Stimulated activated CD8-positive, alpha-beta memory T cell treated with anti-CD3 and anti-CD28 coated beads, Interleukin-15, amount 100 ng/mL, for 4 hours (primary cell): ENCODE results near the gene MYLIP.

Source experiments
- DNase-seq, 2 donors: peaks; one replicate each; pipeline ENCODE4 v3.0.0-alpha.2; 2020; ENCODE audit warnings: low read depth in 2 of 2

The MYLIP gene

DNA sequence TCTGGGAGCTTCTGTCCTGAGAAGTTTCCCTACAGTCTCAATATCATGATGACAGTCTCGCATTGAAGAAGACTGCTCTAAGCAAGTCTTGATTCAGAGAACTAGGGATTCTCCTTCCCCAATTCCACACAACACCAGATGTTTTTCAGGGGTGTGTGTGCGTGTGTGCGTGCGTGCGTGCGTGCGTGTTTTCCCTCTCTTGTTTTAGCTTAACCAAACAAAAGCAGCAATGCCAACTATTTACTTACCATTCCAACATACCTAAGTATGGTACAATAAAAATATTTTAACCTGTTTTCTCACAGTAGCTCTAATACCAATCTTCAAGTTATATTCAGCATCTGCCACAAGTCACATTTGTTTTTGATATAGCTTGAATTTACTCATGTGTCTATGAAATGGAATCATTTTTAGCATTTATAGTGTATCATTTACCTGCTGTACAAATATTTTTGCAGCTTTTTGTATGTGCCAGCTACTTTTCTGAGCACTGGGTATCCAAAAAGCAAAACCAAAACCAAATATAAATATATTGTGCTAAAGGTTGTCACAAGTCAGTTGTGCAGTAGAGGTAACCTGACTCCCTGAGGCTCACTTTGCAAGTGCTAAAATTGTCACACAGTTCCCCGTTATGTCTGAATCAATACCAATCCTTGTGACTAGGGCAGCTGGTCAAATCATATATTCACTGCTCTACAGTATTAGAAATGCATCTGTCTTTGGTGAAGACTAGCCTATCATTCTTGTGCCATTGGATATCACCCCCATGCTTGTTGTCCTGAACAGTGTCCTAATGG, 21.7 kb upstream of the MYLIP start:
- DNase-seq: no peak

DNA sequence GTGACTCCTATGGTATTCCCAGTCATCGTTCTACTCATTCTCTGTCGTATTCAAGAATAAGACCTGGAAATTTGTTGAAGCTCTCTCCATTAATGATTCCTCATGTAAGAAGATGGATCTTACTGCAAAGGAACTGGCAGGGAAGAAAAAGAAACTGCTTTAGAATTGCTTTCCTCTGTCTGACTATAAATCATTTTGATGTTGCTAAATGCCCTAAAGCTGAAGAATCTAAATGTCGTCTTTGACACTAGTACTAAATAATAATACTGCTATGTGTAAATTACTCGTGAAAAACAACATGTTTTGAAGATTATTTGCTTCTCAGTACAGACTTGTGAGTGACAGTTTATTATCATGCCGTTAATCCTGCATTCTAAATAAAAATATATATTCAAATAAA, 20.5 kb upstream of the MYLIP start:
- no peak for DNase-seq

DNA sequence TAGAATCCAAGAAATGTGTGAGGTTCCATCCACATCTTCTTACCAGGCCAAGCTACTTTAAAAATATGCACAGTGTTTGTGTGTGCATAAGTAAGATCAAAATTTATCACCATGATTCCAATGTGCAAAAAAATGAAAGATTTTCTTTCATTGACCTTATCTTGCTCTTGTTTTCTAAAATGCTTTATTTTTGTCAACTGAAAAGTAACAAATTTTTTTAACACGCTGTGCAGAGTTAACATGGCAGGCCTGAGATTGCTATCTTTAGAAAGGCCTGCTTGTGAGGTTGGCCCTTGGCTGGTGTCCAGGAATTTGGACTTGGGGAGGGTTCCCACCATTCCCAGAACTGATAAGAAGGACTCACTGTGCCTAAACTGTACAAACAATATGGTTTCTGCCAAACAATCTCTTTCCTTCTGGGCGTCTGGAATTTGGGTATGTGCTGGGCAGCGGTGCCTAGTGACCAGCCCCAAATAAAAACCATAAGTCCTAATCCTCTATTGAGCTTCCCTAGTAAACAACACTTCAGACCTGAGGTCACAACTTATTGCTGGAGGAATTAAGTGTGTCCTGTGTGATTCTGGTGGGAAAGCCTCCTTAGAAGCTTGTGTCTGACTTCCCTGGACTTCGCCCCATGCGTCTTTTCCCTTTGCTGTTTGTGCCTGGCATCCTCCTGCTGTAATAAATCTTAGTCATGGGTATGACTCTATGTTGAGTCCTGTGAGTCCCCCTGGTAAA, 19.8 kb upstream of the MYLIP start:
- DNase-seq: no peak

DNA sequence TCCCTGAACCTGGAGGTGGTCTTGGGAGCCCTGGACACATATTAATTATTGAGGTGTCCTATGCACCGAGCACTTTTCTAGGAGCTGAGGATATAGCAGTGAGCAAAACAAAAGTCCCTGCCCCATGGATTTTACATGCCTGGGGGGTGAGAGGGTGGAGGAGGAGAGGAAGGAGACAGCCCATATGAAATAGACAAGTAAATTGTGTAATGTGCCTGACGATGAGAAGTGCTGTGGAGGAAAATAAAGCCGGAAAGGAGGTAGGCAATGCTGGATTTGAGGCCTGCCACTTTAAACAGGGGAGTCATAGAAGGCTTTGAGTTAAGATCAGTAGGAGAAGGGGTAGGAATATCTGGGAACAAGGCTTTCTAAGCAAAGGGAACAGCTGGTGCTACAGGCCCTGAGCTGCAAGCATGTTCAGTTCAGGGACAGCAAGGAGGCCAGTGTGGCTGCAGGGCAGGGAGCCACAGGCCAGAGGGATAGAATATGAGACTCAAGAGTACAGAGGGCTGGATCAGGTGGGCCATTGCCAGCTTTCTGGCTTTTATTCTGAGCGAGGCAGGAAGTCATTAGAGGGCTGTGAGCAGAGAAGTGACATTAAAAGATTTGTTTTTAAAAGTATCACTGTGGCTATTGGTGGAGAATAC, 19.1 kb upstream of the MYLIP start:
- no peak for DNase-seq

GRCh38 chr6:16118825-16119224, 10.1 kb upstream of the MYLIP start:
- DNase-seq: no peak

GRCh38 chr6:16121339-16121738, 7.5 kb upstream of the MYLIP start:
- no peak for DNase-seq

DNA sequence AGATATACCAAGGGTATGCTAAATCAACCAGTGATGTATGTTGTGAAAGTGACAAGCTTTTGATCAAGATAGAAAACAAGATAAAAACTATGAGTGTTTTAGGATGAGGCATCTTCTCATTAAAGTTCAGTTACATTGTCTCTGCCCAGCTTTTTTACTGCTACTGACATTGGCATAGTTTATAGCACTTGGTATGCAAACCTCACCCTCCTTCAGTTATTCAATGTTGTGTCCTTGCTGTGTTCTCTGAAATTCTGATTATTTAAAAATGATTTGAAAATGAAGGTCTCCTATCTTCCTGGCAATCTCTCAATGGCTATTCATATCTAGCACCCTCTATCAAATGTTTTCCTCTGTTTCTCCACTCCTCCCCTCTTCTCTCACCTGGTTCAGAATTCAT, 6.7 kb upstream of the MYLIP start:
- no peak for DNase-seq

DNA sequence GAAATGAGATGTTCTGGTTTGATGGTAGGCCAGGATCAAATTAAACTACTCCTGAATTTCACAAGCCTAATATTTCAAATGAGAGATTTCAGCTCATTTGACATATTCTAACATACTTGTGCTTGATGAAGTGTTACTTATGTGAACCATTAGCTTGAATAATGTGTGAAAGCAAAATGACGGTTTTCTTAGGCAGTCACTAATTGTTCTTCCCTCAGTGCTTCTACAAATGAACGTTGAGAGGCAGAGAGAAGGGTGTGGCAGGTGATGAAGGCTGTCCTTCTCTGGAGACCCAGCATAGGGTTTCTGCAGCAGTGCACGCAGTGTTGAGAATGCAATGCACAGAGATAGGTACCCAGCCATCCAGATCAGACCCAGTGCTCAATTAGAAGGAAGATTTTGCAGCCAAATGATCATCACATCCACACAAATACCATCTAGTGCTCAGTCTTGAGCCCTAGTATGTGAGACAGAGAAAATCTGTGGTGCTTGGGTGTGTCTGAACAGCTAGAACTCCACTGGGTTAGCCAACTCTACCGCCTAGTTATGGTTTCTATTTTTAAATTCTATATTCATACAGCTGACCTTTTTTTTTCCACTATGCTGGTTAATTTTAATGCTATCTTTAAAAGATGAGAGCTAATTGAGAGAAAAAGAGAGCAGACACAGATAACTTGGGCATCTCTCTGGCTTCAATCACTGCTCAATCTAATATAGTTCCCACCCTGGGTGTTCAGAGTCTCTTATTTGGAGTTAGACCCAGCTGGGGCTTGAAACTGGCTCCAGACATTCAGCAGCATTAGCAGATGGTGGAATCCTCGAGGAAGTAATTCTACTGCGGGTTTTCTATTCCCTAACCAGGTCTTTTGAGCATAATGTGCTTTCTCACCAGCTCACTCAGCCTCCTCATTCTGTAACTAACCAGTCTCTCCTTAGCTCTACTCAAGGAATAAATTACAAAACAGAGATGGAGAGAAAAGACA, 4.4 kb upstream of the MYLIP start:
- DNase-seq: no peak

DNA sequence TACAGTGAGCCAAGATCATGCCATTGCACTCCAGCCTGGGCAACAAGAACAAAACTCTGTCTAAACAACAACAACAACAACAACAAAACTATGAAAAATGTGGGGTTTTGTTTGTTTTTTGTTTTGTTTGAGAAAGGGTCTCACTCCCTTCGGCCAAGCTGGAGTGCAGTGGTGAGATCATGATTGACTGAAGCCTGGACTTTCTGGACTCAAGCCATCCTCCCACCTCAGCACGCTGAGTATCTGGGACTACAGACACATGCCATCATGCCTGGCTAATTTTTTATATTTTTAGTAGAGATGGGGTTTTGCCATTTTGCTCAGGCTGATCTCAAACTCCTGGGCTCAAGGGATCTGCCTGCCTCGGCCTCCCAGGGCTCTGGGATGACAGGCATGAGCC, 2.8 kb upstream of the MYLIP start:
- no peak for DNase-seq

DNA sequence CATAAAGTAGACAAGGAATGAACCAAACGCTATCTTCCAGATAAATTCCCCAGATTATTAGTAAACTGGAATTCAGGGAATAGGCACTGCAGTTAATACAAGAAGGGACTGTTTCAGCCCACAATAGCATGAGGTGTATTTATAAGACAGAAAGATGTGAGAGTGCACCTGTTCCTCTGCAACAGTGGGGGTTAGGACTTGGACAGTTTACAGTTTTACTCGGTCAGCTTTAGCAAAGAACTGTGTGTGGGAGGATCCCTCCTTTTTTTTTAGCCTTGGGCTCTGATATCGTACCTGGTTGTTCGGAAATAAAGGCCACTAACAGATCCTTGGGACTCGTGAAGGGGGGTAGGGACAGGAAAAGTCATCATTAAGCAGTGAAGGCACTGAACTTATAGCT, 2.0 kb upstream of the MYLIP start:
- DNase-seq: no peak

DNA sequence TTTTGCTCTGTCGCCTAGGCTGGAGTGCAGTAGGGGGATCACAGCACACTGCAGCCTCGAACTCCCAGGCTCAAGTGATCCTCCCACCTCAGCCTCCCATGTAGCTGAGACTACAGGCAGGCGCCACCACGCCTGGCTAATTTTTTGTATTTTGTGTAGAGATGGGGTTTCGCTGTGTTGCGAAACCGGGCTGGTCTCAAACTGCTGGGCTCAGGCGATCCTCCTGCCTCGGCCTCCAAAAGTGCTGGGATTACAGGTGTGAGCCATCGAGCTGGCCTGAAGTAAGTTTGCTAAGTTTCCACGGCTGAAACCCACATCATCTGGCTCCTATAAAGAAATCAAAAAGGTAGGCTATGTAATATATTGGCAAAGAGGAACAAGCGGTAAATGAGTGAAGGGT, 1.4 kb upstream of the MYLIP start:
- DNase-seq: no peak

DNA sequence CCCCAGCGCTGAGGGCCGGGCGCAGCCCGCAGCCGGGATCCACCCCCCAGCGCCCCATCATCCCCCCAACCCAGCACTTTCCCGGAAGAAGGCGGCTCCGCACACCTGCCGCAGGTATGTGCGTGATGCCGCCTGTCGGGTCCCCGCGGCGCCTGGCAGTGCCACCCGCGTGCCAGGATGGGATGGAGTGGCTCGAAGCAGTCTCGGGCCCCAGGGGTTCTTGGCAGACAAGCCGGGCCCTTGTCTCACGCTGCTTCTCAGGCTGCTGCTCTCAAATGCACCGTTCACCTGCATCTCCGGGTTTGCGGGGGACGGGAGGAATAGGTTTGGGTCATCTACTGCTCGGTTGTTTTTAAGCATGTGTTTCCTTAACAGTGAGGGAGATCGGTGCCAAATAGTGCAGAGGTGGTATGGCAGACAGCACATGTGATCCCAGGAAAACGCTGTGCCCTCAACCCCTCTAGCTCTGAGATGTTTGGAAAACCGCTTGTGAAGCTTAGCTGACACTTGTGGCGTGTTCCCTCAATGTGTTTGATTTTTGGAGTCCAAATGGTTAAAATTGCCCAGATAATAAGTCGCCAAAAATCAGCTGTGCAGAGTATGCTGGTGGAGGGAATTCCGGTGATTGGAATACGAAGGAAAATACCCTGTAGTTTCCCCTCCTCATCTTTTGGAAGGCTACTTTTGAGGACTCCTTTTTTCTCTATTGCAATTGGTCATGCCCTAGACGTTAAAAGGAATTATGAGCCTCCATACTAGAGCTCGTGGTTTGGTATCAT, 926 bp downstream of the MYLIP start:
- no peak for DNase-seq

GRCh38 chr6:16130437-16130891, 1.6 kb downstream of the MYLIP start:
- DNase-seq: no peak

- DNase-seq: peak in 1 of 2 donors; percentile 13
These were observed 2.1 kb downstream of the MYLIP start for GRCh38 chr6:16130932-16131387.

GRCh38 chr6:16132909-16133308, 4.0 kb downstream of the MYLIP start:
- DNase-seq: no peak

GRCh38 chr6:16134430-16134829, 5.5 kb downstream of the MYLIP start:
- no peak for DNase-seq

- DNase-seq: no peak
These were observed 6.2 kb downstream of the MYLIP start for GRCh38 chr6:16135066-16135465.

GRCh38 chr6:16136091-16136490, 7.2 kb downstream of the MYLIP start:
- no peak for DNase-seq

DNA sequence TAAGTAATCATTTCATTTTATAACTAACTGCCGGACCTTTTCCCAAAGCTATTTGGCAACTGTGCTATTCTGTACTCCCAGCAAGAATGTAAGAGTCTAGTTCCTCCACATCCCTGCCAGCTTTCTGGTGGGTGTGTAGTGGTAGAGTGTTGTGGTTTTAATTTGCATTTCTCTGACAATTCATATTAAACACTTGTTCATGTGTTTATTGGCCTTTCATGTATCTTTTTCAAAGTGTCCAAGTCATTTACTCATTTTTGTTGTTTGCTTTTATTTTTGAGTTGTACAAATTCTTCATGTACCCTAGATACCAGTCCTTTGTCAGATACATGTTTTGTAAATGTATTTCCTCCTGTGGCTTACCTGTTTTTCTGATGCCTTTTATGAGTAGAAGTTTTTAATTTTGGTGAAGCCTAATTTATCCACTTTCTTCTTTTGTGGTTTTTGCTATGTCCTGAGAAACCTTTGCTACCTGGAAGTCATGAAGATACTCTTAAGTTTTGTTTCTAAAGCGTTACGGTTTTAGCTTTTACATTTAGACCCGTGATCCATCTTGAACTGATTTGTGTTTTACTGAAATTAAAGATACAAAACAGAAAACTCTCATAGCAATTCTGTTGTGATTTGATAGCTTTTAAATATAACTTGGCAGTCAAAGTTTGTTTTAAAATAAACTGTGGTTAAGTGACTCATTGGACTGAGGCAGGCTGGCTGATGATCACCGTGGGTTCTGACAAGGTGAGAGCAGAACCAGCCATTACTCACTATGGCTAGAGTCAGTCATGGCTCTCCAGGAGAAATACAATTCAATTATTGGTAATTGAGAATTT, 8.0 kb downstream of the MYLIP start:
- peak in 1 of 2 donors; percentile 19 for DNase-seq

DNA sequence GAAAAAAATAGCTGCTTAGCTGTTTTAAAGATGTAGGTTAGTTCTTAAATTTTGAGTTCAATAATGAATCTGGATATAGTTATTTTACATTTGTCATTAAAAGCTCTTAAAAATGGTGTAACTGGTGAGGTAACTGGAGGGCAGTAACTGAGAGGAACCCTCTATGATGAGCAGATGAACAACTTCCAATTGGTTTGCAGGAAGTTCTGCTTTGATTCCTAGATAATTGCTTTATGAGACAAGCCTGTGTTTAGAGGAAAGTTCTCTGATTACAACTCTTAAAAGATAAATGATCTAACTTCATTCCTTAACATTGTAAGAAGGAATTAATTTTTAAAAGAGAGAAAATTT, 8.5 kb downstream of the MYLIP start:
- no peak for DNase-seq
